Measurements from ENCODE around the gene EFHC2. TPM values are rescaled to one million over a fixed set of nuclear protein-coding genes. Genes with fewer than 3 reads are reported as not detected.

EFHC2 gene
- total RNA-seq, 2 donors from 2014 or later = 1.3 to 2.2 TPM

DNA sequence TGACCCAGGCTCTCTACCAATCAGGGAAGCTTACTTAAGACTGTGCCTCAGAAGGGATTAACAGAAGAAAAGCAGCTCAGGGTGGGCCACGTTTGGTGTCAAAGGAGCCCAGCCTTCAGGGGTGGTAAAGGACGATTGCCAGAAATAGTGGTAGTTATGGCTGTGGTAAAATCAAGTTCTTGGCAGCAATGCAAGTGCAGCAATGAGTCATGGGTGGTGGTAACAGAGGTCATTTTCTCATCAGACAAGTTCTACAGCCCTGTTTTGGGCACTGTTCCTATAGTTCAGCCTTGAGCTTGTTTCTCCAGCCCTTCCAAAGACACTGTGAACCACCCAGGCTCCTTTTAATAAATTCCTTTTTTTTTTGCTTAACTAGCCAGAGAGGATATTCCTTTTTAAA is 120.3 kb downstream of the EFHC2 start:
- no peaks in the 10 kb centered on the region for H3K4me1 ChIP-seq (ENCODE audit: control insufficient read depth, insufficient read depth, low read length)
- H3K4me1 Mint-ChIP-seq = no peaks in the 10 kb centered on the region
- peaks cover 46% of the 10 kb centered on the region for H3K9me3 Mint-ChIP-seq
- no peak overlapping the region for H3K4me3 Mint-ChIP-seq
- no peaks in the 10 kb centered on the region for H3K36me3 ChIP-seq (ENCODE audit: control insufficient read depth, insufficient read depth, low read length)
- no peak overlapping the region for H3K9ac ChIP-seq (ENCODE audit: extremely low read depth, low read length, poor library complexity, severe bottlenecking)
- H3K27me3 ChIP-seq (ENCODE audit: control insufficient read depth, insufficient read depth, low read length, poor library complexity, severe bottlenecking) = no peaks in the 10 kb centered on the region
- no peak for DNase-seq
- no peaks in the 10 kb centered on the region for H3K36me3 Mint-ChIP-seq (ENCODE audit: low read depth)
- H3K27ac Mint-ChIP-seq = no peak overlapping the region
- H3K9me3 ChIP-seq (ENCODE audit: control insufficient read depth, low read length) = no peaks in the 10 kb centered on the region
- no peak overlapping the region for H3K27ac ChIP-seq (ENCODE audit: low read depth, low read length)
- WGBS, 2 experiments (ENCODE audit: insufficient coverage in 1 of 2, insufficient read length in 1 of 2) = 94% methylated on average over 2 of the region's 2 CpGs; no CpG with 5 or more reads in 1 of the 2 experiments
- TF ChIP-seq, protein P1, sequence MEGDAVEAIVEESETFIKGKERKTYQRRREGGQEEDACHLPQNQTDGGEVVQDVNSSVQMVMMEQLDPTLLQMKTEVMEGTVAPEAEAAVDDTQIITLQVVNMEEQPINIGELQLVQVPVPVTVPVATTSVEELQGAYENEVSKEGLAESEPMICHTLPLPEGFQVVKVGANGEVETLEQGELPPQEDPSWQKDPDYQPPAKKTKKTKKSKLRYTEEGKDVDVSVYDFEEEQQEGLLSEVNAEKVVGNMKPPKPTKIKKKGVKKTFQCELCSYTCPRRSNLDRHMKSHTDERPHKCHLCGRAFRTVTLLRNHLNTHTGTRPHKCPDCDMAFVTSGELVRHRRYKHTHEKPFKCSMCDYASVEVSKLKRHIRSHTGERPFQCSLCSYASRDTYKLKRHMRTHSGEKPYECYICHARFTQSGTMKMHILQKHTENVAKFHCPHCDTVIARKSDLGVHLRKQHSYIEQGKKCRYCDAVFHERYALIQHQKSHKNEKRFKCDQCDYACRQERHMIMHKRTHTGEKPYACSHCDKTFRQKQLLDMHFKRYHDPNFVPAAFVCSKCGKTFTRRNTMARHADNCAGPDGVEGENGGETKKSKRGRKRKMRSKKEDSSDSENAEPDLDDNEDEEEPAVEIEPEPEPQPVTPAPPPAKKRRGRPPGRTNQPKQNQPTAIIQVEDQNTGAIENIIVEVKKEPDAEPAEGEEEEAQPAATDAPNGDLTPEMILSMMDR (conservative IDR thresholded peaks at IDR 0.05) = no peak
- no peaks in the 10 kb centered on the region for H3K27me3 Mint-ChIP-seq (ENCODE audit: insufficient read depth)
- H3K4me3 ChIP-seq (ENCODE audit: low read length) = no peak overlapping the region

DNA sequence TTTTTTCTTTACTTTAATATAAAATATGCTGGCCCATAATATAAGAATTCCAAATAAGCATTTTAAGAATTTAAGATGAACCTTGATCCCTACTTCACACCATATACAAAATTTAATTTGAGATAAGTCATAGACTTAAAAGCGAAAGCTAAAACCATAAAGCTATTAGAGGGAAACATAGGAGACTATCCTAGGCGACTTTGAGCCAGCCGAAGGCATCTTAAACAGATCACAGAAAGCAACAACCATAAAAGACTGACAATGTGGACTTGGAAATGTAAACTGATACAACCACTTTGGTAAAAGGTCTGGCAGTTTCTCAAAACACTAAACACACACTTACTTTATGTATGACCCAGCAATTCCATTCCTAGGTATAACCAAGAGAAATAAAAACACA is 125.0 kb downstream of the EFHC2 start:
- no peak overlapping the region for H3K27ac Mint-ChIP-seq
- no peak for DNase-seq
- Histone ChIP-seq H3K9ac (ENCODE audit: extremely low read depth, low read length, poor library complexity, severe bottlenecking) (no peak overlapping the region), H3K36me3 (ENCODE audit: control insufficient read depth, insufficient read depth, low read length) (no peaks in the 10 kb centered on the region), H3K27ac (ENCODE audit: low read depth, low read length) (no peak overlapping the region), H3K4me3 (ENCODE audit: low read length) (no peak overlapping the region), H3K4me1 (ENCODE audit: control insufficient read depth, insufficient read depth, low read length) (no peaks in the 10 kb centered on the region), H3K9me3 (ENCODE audit: control insufficient read depth, low read length) (no peaks in the 10 kb centered on the region), H3K27me3 (ENCODE audit: control insufficient read depth, insufficient read depth, low read length, poor library complexity, severe bottlenecking) (no peaks in the 10 kb centered on the region)
- TF ChIP-seq, protein P1 (conservative IDR thresholded peaks at IDR 0.05) = no peak
- H3K9me3 Mint-ChIP-seq = peaks cover 27% of the 10 kb centered on the region
- WGBS, 2 experiments (ENCODE audit: insufficient coverage in 1 of 2, insufficient read length in 1 of 2) = 100% methylated on average over 1 of the region's 3 CpGs; no CpG with 5 or more reads in 1 of the 2 experiments
- no peak overlapping the region for H3K4me3 Mint-ChIP-seq
- no peaks in the 10 kb centered on the region for H3K27me3 Mint-ChIP-seq (ENCODE audit: insufficient read depth)
- H3K4me1 Mint-ChIP-seq = no peaks in the 10 kb centered on the region
- no peaks in the 10 kb centered on the region for H3K36me3 Mint-ChIP-seq (ENCODE audit: low read depth)

DNA sequence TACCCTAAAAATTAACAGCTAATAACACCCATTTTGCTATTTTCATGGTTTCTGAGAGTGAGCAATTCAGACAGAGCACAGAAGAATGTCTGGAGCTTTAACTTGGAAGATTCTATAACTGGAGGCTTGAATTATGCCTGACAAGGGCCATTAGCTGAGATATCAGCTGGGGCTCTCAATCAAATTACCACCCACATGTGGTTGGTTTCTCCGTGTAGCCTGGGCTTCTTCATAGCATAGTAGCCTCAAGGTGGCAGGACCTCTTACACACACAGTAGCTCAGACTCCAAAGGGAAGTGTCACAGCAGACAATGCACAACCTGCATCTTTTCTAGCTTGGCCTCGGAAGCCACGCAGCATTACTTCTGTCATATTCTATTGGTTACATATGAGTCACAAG is 127.3 kb downstream of the EFHC2 start:
- Mint-ChIP-seq H3K4me3 (no peak overlapping the region), H3K27me3 (ENCODE audit: insufficient read depth) (no peaks in the 10 kb centered on the region), H3K27ac (no peak overlapping the region), H3K9me3 (peaks cover 37% of the 10 kb centered on the region), H3K4me1 (no peaks in the 10 kb centered on the region), H3K36me3 (ENCODE audit: low read depth) (no peaks in the 10 kb centered on the region)
- DNase-seq = no peak
- no peaks in the 10 kb centered on the region for H3K36me3 ChIP-seq (ENCODE audit: control insufficient read depth, insufficient read depth, low read length)
- no peaks in the 10 kb centered on the region for H3K27me3 ChIP-seq (ENCODE audit: control insufficient read depth, insufficient read depth, low read length, poor library complexity, severe bottlenecking)
- WGBS, 2 experiments (ENCODE audit: insufficient coverage in 1 of 2, insufficient read length in 1 of 2) = 62% methylated on average over 3 of the region's 3 CpGs; no CpG with 5 or more reads in 1 of the 2 experiments
- H3K27ac ChIP-seq (ENCODE audit: low read depth, low read length) = no peak overlapping the region
- TF ChIP-seq, protein P1 (conservative IDR thresholded peaks at IDR 0.05) = no peak
- no peak overlapping the region for H3K9ac ChIP-seq (ENCODE audit: extremely low read depth, low read length, poor library complexity, severe bottlenecking)
- no peak overlapping the region for H3K4me3 ChIP-seq (ENCODE audit: low read length)
- H3K9me3 ChIP-seq (ENCODE audit: control insufficient read depth, low read length) = no peaks in the 10 kb centered on the region
- no peaks in the 10 kb centered on the region for H3K4me1 ChIP-seq (ENCODE audit: control insufficient read depth, insufficient read depth, low read length)

All from endodermal cell (in vitro differentiated cells).